Hepatocyte (in vitro differentiated cells): ENCODE measurements around the gene TTBK2. TPM values are rescaled to one million over a fixed set of nuclear protein-coding genes. Genes with fewer than 3 reads are reported as not detected.
"Not testable (repeated sequence)": the region's sequence is repeated elsewhere in the genome, so short reads cannot be mapped to it uniquely, and the experiment has no call there.

Experiments
- DNase-seq: peaks from one replicate; pipeline ENCODE4 v3.0.0-alpha.2; 2016; ENCODE audit warnings: low spot score
- H2AFZ ChIP-seq: fragments of 200-600 bp; sonication (generic); 2 replicates; pipeline ENCODE4 v1.6.0; 2016; ENCODE audit warnings: antibody characterized with exemption, mild to moderate bottlenecking
- H3K27ac ChIP-seq: fragments of 200-600 bp; sonication (generic); 2 replicates; pipeline ENCODE4 v1.5.1; 2016; ENCODE audit warnings: mild to moderate bottlenecking
- H3K27me3 ChIP-seq: fragments of 200-600 bp; sonication (generic); 2 replicates; pipeline ENCODE4 v1.6.1; 2016
- H3K36me3 ChIP-seq: fragments of 200-600 bp; sonication (generic); replicated peaks from 2 replicates; pipeline ENCODE4 v1.5.1; 2016; ENCODE audit warnings: low read depth; ENCODE audit not compliant: insufficient read depth
- H3K4me1 ChIP-seq: fragments of 200-600 bp; sonication (generic); 2 replicates; pipeline ENCODE4 v1.5.1; 2016; ENCODE audit warnings: mild to moderate bottlenecking, moderate library complexity; ENCODE audit not compliant: insufficient read depth
- H3K4me2 ChIP-seq: fragments of 200-600 bp; sonication (generic); 2 replicates; pipeline ENCODE4 v1.6.0; 2016
- H3K4me3 ChIP-seq: fragments of 200-600 bp; sonication (generic); 2 replicates; pipeline ENCODE4 v1.5.1; 2016; ENCODE audit warnings: mild to moderate bottlenecking
- H3K79me2 ChIP-seq: fragments of 200-600 bp; sonication (generic); 2 replicates; pipeline ENCODE4 v1.6.0; 2017; ENCODE audit warnings: mild to moderate bottlenecking
- H3K9me2 ChIP-seq: fragments of 200-600 bp; sonication (generic); replicated peaks from 2 replicates; pipeline ENCODE4 v1.6.0; 2017; ENCODE audit warnings: mild to moderate bottlenecking; ENCODE audit not compliant: insufficient read depth
- H3K9me3 ChIP-seq: fragments of 200-600 bp; sonication (generic); 2 replicates; pipeline ENCODE4 v1.5.1; 2016; ENCODE audit warnings: low read depth, mild to moderate bottlenecking
- H4K20me1 ChIP-seq: fragments of 200-600 bp; sonication (generic); 2 replicates; pipeline ENCODE4 v1.6.0; 2016; ENCODE audit warnings: mild to moderate bottlenecking; ENCODE audit not compliant: insufficient read depth, poor library complexity, severe bottlenecking
- EZH2 ChIP-seq: fragments of 200-600 bp; sonication (generic); IDR thresholded peaks from 2 replicates; pipeline ENCODE4 v1.6.1; 2016; ENCODE audit warnings: antibody characterized with exemption, mild to moderate bottlenecking, borderline replicate concordance
- EZH2phosphoT487 ChIP-seq: fragments of 200-600 bp; sonication (generic); IDR thresholded peaks from one replicate; pipeline ENCODE4 v1.6.1; 2018; ENCODE audit warnings: antibody characterized with exemption, mild to moderate bottlenecking, low read depth, moderate library complexity; ENCODE audit not compliant: unreplicated experiment, severe bottlenecking
- WGBS: methylation state at CpG from one replicate; pipeline ENCODE4 v1.1.6; 2016; ENCODE audit warnings: low lambda C conversion rate; ENCODE audit errors: missing lambda C conversion rate; 5-methylcytosine and 5-hydroxymethylcytosine counted together
- polyA plus RNA-seq: library from polyadenylated mRNA; unstranded; fragments of >200 nt; fragmentation: Nextera tagmentation; extraction: Ambion mirVana; gene quantifications from 2 replicates; pipeline ENCODE4 v1.2.1, GENCODE V29; 2016
- total RNA-seq: library from RNA; depleted of rRNA; stranded (reverse); fragments of >200 nt; gene quantifications from 2 replicates; pipeline ENCODE4 v1.2.3, GENCODE V29; 2014
- TF ChIP-seq, protein P1 (sequence below): fragments of 200-600 bp; sonication (generic); IDR thresholded peaks from 2 replicates; pipeline ENCODE4 v1.5.1; 2016; ENCODE audit warnings: antibody characterized with exemption, mild to moderate bottlenecking; ENCODE audit not compliant: poor library complexity

The TTBK2 gene
- total and polyA plus RNA-seq, 2 experiments from 2014 or later: 3.8 to 8.5 TPM

DNA sequence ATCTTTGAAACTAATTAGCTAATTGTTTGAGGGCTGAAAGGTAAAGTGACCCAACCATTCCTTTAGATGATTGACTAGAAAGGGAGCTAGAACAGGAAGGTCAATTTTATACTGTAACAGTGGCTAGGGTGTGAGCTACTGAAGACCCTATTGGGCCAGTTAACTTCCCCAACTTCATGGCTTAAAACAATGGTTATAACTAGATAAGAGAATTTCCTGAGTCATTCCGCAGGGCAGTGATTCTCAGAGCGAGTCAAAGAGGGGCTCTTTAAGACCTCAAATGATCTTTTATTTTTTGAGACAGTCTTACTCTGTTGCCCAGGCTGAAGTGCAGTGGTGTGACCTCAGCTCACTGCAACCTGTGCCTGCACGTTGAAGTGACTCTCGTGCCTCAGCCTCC, 33.7 kb upstream of the TTBK2 start:
- Histone ChIP-seq H3K9me3 (no peaks in the 10 kb centered on the region), H4K20me1 (no peaks in the 10 kb centered on the region), H3K79me2 (no peaks in the 10 kb centered on the region), H2AFZ (no peak overlapping the region), H3K4me1 (no peaks in the 10 kb centered on the region), H3K27ac (no peak overlapping the region), H3K4me3 (no peak overlapping the region), H3K4me2 (no peak overlapping the region), H3K27me3 (no peaks in the 10 kb centered on the region), H3K36me3 (peaks cover 7% of the 10 kb centered on the region), H3K9me2 (no peaks in the 10 kb centered on the region)
- 94% methylated on average over 4 of the region's 4 CpGs for WGBS
- TF ChIP-seq EZH2: no peak
- TF ChIP-seq, protein P1, sequence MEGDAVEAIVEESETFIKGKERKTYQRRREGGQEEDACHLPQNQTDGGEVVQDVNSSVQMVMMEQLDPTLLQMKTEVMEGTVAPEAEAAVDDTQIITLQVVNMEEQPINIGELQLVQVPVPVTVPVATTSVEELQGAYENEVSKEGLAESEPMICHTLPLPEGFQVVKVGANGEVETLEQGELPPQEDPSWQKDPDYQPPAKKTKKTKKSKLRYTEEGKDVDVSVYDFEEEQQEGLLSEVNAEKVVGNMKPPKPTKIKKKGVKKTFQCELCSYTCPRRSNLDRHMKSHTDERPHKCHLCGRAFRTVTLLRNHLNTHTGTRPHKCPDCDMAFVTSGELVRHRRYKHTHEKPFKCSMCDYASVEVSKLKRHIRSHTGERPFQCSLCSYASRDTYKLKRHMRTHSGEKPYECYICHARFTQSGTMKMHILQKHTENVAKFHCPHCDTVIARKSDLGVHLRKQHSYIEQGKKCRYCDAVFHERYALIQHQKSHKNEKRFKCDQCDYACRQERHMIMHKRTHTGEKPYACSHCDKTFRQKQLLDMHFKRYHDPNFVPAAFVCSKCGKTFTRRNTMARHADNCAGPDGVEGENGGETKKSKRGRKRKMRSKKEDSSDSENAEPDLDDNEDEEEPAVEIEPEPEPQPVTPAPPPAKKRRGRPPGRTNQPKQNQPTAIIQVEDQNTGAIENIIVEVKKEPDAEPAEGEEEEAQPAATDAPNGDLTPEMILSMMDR: no peak
- no peak for TF ChIP-seq EZH2phosphoT487
- no peak for DNase-seq

GRCh38 chr15:42948898-42949297, 28.3 kb upstream of the TTBK2 start:
- 84% methylated on average over 3 of the region's 3 CpGs for WGBS
- H3K4me2 ChIP-seq, H3K36me3 ChIP-seq: not testable (repeated sequence)

DNA sequence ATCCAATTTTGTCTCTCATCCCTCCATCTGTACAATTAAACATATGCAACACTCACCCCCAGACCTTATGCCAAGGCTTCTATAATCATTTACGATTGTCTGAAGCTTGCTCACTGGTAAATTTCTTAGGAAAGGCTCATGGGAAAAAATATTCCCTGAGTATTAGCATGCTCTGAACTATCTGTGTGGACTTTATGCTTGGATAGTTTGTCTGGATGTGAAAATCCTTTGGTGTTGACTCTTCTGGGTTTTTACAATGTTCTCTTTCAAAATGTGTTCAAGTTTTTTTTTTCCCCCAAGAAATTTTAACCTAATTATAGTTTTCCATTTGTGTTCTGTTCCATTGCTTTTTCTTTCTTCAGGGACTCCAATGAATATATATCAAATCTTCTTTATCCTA, 19.9 kb upstream of the TTBK2 start:
- Histone ChIP-seq H4K20me1 (no peaks in the 10 kb centered on the region), H3K4me3 (no peak overlapping the region), H3K4me1 (no peaks in the 10 kb centered on the region), H3K9me2 (no peaks in the 10 kb centered on the region), H3K36me3 (no peaks in the 10 kb centered on the region), H2AFZ (no peak overlapping the region), H3K27me3 (no peaks in the 10 kb centered on the region), H3K4me2 (no peak overlapping the region), H3K79me2 (no peaks in the 10 kb centered on the region), H3K27ac (no peak overlapping the region), H3K9me3 (no peaks in the 10 kb centered on the region)
- WGBS: 83% methylated on average over 1 of the region's 1 CpG
- TF ChIP-seq EZH2: no peak
- TF ChIP-seq, protein P1: no peak
- TF ChIP-seq EZH2phosphoT487: no peak
- DNase-seq: no peak

More at GRCh38 chr15:42948898-42949297, 28.3 kb upstream of the TTBK2 start:
- not testable (repeated sequence) for H3K9me3 ChIP-seq, DNase-seq, H3K27me3 ChIP-seq, H2AFZ ChIP-seq, H3K79me2 ChIP-seq, H3K4me3 ChIP-seq, H4K20me1 ChIP-seq, H3K27ac ChIP-seq, H3K9me2 ChIP-seq, H3K4me1 ChIP-seq

GRCh38 chr15:42939841-42940240, 19.3 kb upstream of the TTBK2 start:
- TF ChIP-seq, protein P1: no peak
- TF ChIP-seq EZH2 (no peak), EZH2phosphoT487 (no peak)

More at GRCh38 chr15:42939841-42940240, 19.3 kb upstream of the TTBK2 start:
- Histone ChIP-seq H3K27me3 (no peaks in the 10 kb centered on the region), H3K4me1 (no peaks in the 10 kb centered on the region), H2AFZ (no peak overlapping the region), H3K27ac (no peak overlapping the region), H3K36me3 (no peaks in the 10 kb centered on the region), H4K20me1 (no peaks in the 10 kb centered on the region), H3K9me3 (no peaks in the 10 kb centered on the region), H3K4me3 (no peak overlapping the region), H3K9me2 (no peaks in the 10 kb centered on the region), H3K79me2 (no peaks in the 10 kb centered on the region), H3K4me2 (no peak overlapping the region)
- 94% methylated on average over 8 of the region's 8 CpGs for WGBS
- no peak for DNase-seq
